ENCODE measurements around the gene BSG.

BSG gene

GRCh38 chr19:572140-572742 is at the start of gene BSG:
Gene BSG (plus strand): TSS chr19:572596. CDS start chr19:572635, 39 bp downstream.
- DNase-seq: peak; percentile 99

- DNase-seq: no peak
Observed at GRCh38 chr19:522726-523125, 49.7 kb upstream of the BSG start.

- DNase-seq: no peak
Observed at GRCh38 chr19:524062-524674, 48.2 kb upstream of the BSG start.

- DNase-seq: no peak
Observed at GRCh38 chr19:525029-525428, 47.4 kb upstream of the BSG start.

GRCh38 chr19:525857-526419 is 46.5 kb upstream of the BSG start:
- no peak for DNase-seq

GRCh38 chr19:530134-531008 is 42.0 kb upstream of the BSG start:
- no peak for DNase-seq

GRCh38 chr19:531009-531752 is 41.2 kb upstream of the BSG start:
- DNase-seq: peak; percentile 89

GRCh38 chr19:531753-532560 is 40.4 kb upstream of the BSG start, which contains the start of gene CDC34:
Gene CDC34 (plus strand): TSS chr19:531760. CDS start chr19:531932, 172 bp downstream.
- DNase-seq: no peak

- DNase-seq: peak; percentile 51
Observed at GRCh38 chr19:532561-533363, 39.6 kb upstream of the BSG start.

- no peak for DNase-seq
Observed at GRCh38 chr19:533364-534058, 38.9 kb upstream of the BSG start.

- DNase-seq: no peak
Observed at GRCh38 chr19:534088-534487, 38.3 kb upstream of the BSG start.

GRCh38 chr19:535017-535835 is 37.2 kb upstream of the BSG start:
- DNase-seq: no peak

GRCh38 chr19:536031-536880 is 36.1 kb upstream of the BSG start:
- no peak for DNase-seq

GRCh38 chr19:536881-537404 is 35.5 kb upstream of the BSG start:
- DNase-seq: no peak

- no peak for DNase-seq
Observed at GRCh38 chr19:538641-539428, 33.6 kb upstream of the BSG start.

GRCh38 chr19:539429-540030 is 32.9 kb upstream of the BSG start:
- DNase-seq: no peak
